ENCODE data around the gene ANKH. TPM values are rescaled to one million over a fixed set of nuclear protein-coding genes. Genes with fewer than 3 reads are reported as not detected.
"Not testable (repeated sequence)": the region's sequence is repeated elsewhere in the genome, so short reads cannot be mapped to it uniquely, and the experiment has no call there.

Gene ANKH
- total RNA-seq, 1 donor from 2014 or later: 10.3 TPM

- no peak overlapping the region for H3K4me3 ChIP-seq (ENCODE audit: low read depth, low read length)
- no peak for DNase-seq (ENCODE audit: low read depth)
Measured at GRCh38 chr5:14825977-14826376, 45.6 kb downstream of the ANKH start.

GRCh38 chr5:14824499-14824898 lies 47.1 kb downstream of the ANKH start:
- H3K4me3 ChIP-seq (ENCODE audit: low read depth, low read length): no peak overlapping the region
- DNase-seq (ENCODE audit: low read depth): no peak
- no peak for TF ChIP-seq CTCF (conservative IDR thresholded peaks at IDR 0.05; ENCODE audit: low read depth, low read length)

More at GRCh38 chr5:14825977-14826376, 45.6 kb downstream of the ANKH start:
- TF ChIP-seq CTCF (conservative IDR thresholded peaks at IDR 0.05; ENCODE audit: low read depth, low read length): no peak

- H3K4me3 ChIP-seq (ENCODE audit: low read depth, low read length): no peak overlapping the region
- TF ChIP-seq CTCF (conservative IDR thresholded peaks at IDR 0.05; ENCODE audit: low read depth, low read length): no peak
- DNase-seq (ENCODE audit: low read depth): no peak
Measured at GRCh38 chr5:14821100-14821845, 50.3 kb downstream of the ANKH start.

GRCh38 chr5:14818931-14819790 lies 52.4 kb downstream of the ANKH start:
- no peak for DNase-seq (ENCODE audit: low read depth)
- no peak for TF ChIP-seq CTCF (conservative IDR thresholded peaks at IDR 0.05; ENCODE audit: low read depth, low read length)
- H3K4me3 ChIP-seq (ENCODE audit: low read depth, low read length): no peak overlapping the region

- DNase-seq (ENCODE audit: low read depth); H3K4me3 ChIP-seq (ENCODE audit: low read depth, low read length): not testable (repeated sequence)
Measured at GRCh38 chr5:14817762-14818136, 53.8 kb downstream of the ANKH start.

- DNase-seq (ENCODE audit: low read depth): no peak
- TF ChIP-seq CTCF (conservative IDR thresholded peaks at IDR 0.05; ENCODE audit: low read depth, low read length): no peak
- no peak overlapping the region for H3K4me3 ChIP-seq (ENCODE audit: low read depth, low read length)
Measured at GRCh38 chr5:14816999-14817761, 54.4 kb downstream of the ANKH start.

Data from epithelial cell of proximal tubule (primary cell).